GM10266 (cell line): ENCODE measurements around the gene IDH3A.

Experiments used
- DNase-seq: peaks from one replicate; pipeline ENCODE4 v3.0.0; 2012; ENCODE audit errors: extremely low spot score
- TF ChIP-seq, protein P1 (sequence below): IDR thresholded peaks from 2 replicates; pipeline ENCODE4 v1.5.1; 2012; ENCODE audit warnings: mild to moderate bottlenecking, low read depth; ENCODE audit not compliant: control insufficient read depth, insufficient read depth; ENCODE audit errors: missing control alignments

Gene IDH3A

GRCh38 chr15:78154955-78155354, 5.8 kb downstream of the IDH3A start:
- DNase-seq = no peak
- TF ChIP-seq, protein P1, sequence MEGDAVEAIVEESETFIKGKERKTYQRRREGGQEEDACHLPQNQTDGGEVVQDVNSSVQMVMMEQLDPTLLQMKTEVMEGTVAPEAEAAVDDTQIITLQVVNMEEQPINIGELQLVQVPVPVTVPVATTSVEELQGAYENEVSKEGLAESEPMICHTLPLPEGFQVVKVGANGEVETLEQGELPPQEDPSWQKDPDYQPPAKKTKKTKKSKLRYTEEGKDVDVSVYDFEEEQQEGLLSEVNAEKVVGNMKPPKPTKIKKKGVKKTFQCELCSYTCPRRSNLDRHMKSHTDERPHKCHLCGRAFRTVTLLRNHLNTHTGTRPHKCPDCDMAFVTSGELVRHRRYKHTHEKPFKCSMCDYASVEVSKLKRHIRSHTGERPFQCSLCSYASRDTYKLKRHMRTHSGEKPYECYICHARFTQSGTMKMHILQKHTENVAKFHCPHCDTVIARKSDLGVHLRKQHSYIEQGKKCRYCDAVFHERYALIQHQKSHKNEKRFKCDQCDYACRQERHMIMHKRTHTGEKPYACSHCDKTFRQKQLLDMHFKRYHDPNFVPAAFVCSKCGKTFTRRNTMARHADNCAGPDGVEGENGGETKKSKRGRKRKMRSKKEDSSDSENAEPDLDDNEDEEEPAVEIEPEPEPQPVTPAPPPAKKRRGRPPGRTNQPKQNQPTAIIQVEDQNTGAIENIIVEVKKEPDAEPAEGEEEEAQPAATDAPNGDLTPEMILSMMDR = no peak

DNA sequence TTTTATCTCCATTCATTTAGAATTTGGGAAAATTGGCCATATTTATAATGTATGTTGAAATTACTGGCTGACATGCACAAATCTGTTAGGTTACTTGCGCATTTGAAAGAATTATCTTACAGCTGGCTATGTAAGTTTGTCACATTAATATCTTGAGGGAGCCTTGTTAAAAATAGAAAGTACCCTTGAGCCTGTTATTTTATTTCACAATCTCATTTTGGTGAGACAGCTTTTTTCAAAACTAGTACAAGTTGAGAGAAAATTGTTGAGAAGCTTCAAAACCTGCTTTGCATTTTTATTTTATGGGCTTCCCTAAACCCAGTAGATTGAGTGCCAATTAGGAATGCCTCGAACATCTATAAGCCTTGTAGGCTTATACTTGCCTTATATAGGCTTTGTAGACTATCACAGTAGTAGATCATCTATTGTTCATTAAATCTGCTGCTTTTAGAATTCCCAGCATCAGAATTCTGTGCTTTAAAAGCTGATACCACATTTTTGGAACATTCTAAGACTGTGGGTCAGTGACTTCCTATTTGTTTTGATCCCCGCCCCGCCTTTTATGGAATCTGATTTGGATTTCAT, 6.3 kb downstream of the IDH3A start:
- TF ChIP-seq, protein P1 = no peak
- DNase-seq = no peak

- TF ChIP-seq, protein P1 = no peak
- DNase-seq = no peak
Observed at GRCh38 chr15:78156653-78157052, 7.5 kb downstream of the IDH3A start.

DNA sequence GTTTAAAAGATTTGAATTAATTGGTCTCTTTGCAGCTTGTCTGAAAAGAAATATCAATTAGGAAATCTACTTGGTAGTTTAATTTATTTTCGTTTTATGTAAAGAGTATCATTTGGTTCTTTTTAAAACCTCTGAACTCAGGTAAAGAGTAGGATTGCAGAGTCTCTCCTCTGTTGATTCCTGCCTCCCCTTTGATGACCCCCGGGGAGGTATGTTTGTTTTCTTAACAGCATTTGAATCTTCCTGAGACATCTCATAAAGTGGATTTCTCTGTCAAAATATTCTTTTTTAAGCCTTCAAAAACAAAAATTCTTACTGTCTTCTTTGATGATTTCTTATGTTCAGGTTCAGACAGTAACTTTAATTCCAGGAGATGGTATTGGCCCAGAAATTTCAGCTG, 8.0 kb downstream of the IDH3A start:
- no peak for DNase-seq
- TF ChIP-seq, protein P1 = no peak

GRCh38 chr15:78159395-78159794, 10.2 kb downstream of the IDH3A start:
- TF ChIP-seq, protein P1 = no peak
- no peak for DNase-seq

DNA sequence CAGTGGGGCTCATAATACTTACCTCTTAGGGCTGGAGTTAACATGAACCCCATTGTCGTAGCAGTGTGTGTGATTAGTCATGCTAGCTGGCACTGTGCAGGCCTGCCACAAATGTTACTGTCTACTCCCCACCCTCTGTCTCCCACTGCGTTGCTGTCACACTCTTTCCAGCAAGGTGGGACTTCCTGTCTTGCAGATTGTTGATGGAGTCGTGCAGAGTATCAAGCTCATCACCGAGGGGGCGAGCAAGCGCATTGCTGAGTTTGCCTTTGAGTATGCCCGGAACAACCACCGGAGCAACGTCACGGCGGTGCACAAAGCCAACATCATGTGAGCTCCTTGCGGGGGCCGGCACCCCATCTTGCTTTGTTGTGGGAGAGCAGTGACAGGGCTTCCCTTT, 12.9 kb downstream of the IDH3A start:
- DNase-seq = no peak
- TF ChIP-seq, protein P1 = no peak

DNA sequence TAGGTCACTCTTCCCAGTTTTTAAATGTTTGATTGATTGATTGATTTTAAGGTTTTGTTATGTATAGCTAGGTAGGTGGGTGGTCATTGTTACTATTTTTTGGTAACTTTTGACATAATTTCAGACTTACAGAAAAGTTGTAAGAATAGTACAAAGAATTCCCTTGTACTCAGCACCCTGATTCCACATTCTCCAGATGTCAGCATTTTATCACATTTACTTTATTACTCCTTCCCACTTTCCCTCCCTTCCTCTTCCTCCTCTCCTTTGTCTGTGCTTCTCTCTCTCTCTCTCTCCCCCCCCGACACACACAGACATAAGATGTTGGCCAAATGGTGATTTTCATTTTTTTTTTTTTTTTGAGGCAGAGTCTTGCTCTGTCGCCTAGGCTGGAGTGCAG, 14.8 kb downstream of the IDH3A start:
- DNase-seq = no peak
- TF ChIP-seq, protein P1 = no peak
